Endothelial cell of umbilical vein (primary cell): ENCODE measurements around the gene ACTL8. TPM values are rescaled to one million over a fixed set of nuclear protein-coding genes. Genes with fewer than 3 reads are reported as not detected.

Experiments used
- BruUV-seq: library from RNA; stranded (reverse); fragments of 400-500 nt; replicated peaks from 2 replicates; lab custom pipeline; 2021; lab: Mats Ljungman, UMichigan
- CTCF ChIA-PET: fragments of 300-600, 350-600 bp; sonication (Branson Sonifier 250); formaldehyde crosslinking; loops from one replicate; lab custom pipeline; 2021; ENCODE audit warnings: antibody characterized with exemption, inconsistent platforms; lab: Charles Lee
- POLR2A ChIA-PET: fragments of 300-600, 350-600 bp; sonication (Branson Sonifier 250); formaldehyde crosslinking; loops from one replicate; lab custom pipeline; 2021; ENCODE audit warnings: antibody characterized with exemption, inconsistent platforms; lab: Charles Lee
- DNase-seq: peaks from one replicate; pipeline ENCODE4 v3.0.0-alpha.2; 2011; ENCODE audit warnings: low read depth, low spot score
- FAIRE-seq: peaks from 2 replicates; lab custom pipeline; 2011; peaks lifted over from hg19 to GRCh38; lab: Jason Lieb, UNC
- H2AFZ ChIP-seq: 2 replicates; pipeline ENCODE4 v1.6.0; 2012; ENCODE audit warnings: low read depth, low read length, control low read depth, inconsistent platforms
- H3K27ac ChIP-seq: 2 replicates; pipeline ENCODE4 v1.5.1; 2011; ENCODE audit warnings: low read depth, mild to moderate bottlenecking, control low read depth, low read length, moderate library complexity; ENCODE audit not compliant: insufficient read depth
- H3K27me3 ChIP-seq, 2 experiments: 2 replicates each; pipeline versions ENCODE4 v1.6.0 to v1.6.1; 2011; ENCODE audit warnings: low read length in 2 of 2, mixed read lengths in 1 of 2; ENCODE audit not compliant: control insufficient read depth in 2 of 2, insufficient read depth in 2 of 2
- H3K36me3 ChIP-seq, 2 experiments: 2 replicates in 1 of 2; 3 replicates in 1 of 2; pipeline ENCODE4 v1.5.1; 2011; ENCODE audit warnings: low read length in 2 of 2, mild to moderate bottlenecking in 1 of 2, moderate library complexity in 1 of 2; ENCODE audit not compliant: control insufficient read depth in 2 of 2, insufficient read depth in 2 of 2; ENCODE audit errors: extremely low read depth in 1 of 2
- H3K4me1 ChIP-seq: 3 replicates; pipeline ENCODE4 v1.5.1; 2011; ENCODE audit warnings: mild to moderate bottlenecking, low read length; ENCODE audit not compliant: control insufficient read depth, insufficient read depth; ENCODE audit errors: extremely low read depth
- H3K4me2 ChIP-seq: 2 replicates; pipeline ENCODE4 v1.6.1; 2011; ENCODE audit warnings: low read length, control low read depth, mixed read lengths; ENCODE audit not compliant: insufficient read depth
- H3K4me3 ChIP-seq, 3 experiments: fragments of 200-600 bp in 1 of 3; sonication (generic), shearing (Covaris generic) in 1 of 3; replicated peaks in 1 of 3; 2 replicates each; pipeline ENCODE4 v1.5.1; 2011 to 2016; ENCODE audit warnings: control low read depth in 3 of 3, low read length in 3 of 3, mild to moderate bottlenecking in 2 of 3, inconsistent platforms in 1 of 3, low read depth in 1 of 3, moderate library complexity in 1 of 3; ENCODE audit not compliant: insufficient read depth in 1 of 3
- H3K79me2 ChIP-seq: 2 replicates; pipeline ENCODE4 v1.6.0; 2012; ENCODE audit warnings: low read length, inconsistent platforms; ENCODE audit not compliant: control insufficient read depth, insufficient read depth
- H3K9ac ChIP-seq: replicated peaks from 2 replicates; pipeline ENCODE3; 2011; ENCODE audit warnings: low read length, control low read depth; ENCODE audit not compliant: insufficient read depth; ENCODE audit errors: extremely low read depth
- H3K9me1 ChIP-seq: replicated peaks from 3 replicates; pipeline ENCODE4 v1.6.0; 2011; ENCODE audit warnings: mild to moderate bottlenecking, low read length; ENCODE audit not compliant: control insufficient read depth, insufficient read depth; ENCODE audit errors: extremely low read depth
- H3K9me3 ChIP-seq: replicated peaks from 2 replicates; pipeline ENCODE4 v1.5.1; 2012; ENCODE audit warnings: low read length, inconsistent platforms; ENCODE audit not compliant: control insufficient read depth, insufficient read depth
- H4K20me1 ChIP-seq: replicated peaks from 2 replicates; pipeline ENCODE3; 2011; ENCODE audit warnings: mild to moderate bottlenecking, low read length; ENCODE audit not compliant: control insufficient read depth, insufficient read depth; ENCODE audit errors: extremely low read depth
- CTCF ChIP-seq, 2 donors: IDR thresholded peaks; 1 replicate in 1 of 2; 2 replicates in 1 of 2; pipeline ENCODE4 v1.5.1; 2011; ENCODE audit warnings: low read length in 2 of 2, mild to moderate bottlenecking in 2 of 2, moderate library complexity in 2 of 2, control low read depth in 1 of 2, inconsistent platforms in 1 of 2, low read depth in 1 of 2; ENCODE audit not compliant: insufficient read depth in 1 of 2; ENCODE audit errors: extremely low read depth in 1 of 2
- EZH2 ChIP-seq: IDR thresholded peaks from 2 replicates; pipeline ENCODE4 v1.6.1; 2012; ENCODE audit warnings: borderline replicate concordance, low read depth, mild to moderate bottlenecking, moderate library complexity, low read length, inconsistent platforms; ENCODE audit not compliant: severe bottlenecking
- FOS ChIP-seq: IDR thresholded peaks from 2 replicates; pipeline ENCODE4 v1.6.1; 2011; ENCODE audit warnings: mild to moderate bottlenecking, low read length, moderate library complexity, borderline replicate concordance; ENCODE audit not compliant: insufficient read depth
- GATA2 ChIP-seq: IDR thresholded peaks from 2 replicates; pipeline ENCODE4 v1.7.0; 2011; ENCODE audit warnings: low read depth, mild to moderate bottlenecking, moderate library complexity, mixed read lengths, low read length; ENCODE audit not compliant: insufficient read length, insufficient read depth
- JUN ChIP-seq: IDR thresholded peaks from 2 replicates; pipeline ENCODE4 v1.6.1; 2011; ENCODE audit warnings: borderline replicate concordance, low read depth; ENCODE audit not compliant: insufficient read length, insufficient read depth
- MAX ChIP-seq: IDR thresholded peaks from 2 replicates; pipeline ENCODE4 v1.6.1; 2011; ENCODE audit not compliant: insufficient read depth, insufficient read length
- MYC ChIP-seq: IDR thresholded peaks from one replicate; pipeline ENCODE4 v1.6.1; 2011; ENCODE audit warnings: mild to moderate bottlenecking, low read depth, low read length
- POLR2A ChIP-seq: IDR thresholded peaks from 2 replicates; pipeline ENCODE4 v1.6.1; 2012; ENCODE audit warnings: low read depth, mild to moderate bottlenecking, control low read depth, low read length
- POLR2AphosphoS5 ChIP-seq: IDR thresholded peaks from 2 replicates; pipeline ENCODE4 v1.6.1; 2012; ENCODE audit warnings: low read depth, mild to moderate bottlenecking, control low read depth, low read length, moderate library complexity; ENCODE audit not compliant: insufficient read depth
- dilution Hi-C: fragments of 300-500 bp; cut with MboI; formaldehyde crosslinking; loops from one replicate; pipeline ENCODE4 v1.15.0; 2019; ENCODE audit warnings: low sequenced_read_pairs; ENCODE audit not compliant: extremely low pct_ligation_motif_present
- intact Hi-C: fragments of 100-400 bp; cut with micrococcal nuclease; formaldehyde crosslinking; loops from one replicate; pipeline ENCODE4 v1.10.0; 2022
- polyA plus RNA-seq, 4 experiments: library from polyadenylated mRNA; depleted of rRNA in 3 of 4; stranded (reverse) in 3 of 4; unstranded in 1 of 4; fragments of >200 nt; gene quantifications; 2 replicates each; pipeline versions ENCODE4 v1.2.1 to v1.2.3, GENCODE V29; 2011 to 2012; ENCODE audit warnings: missing spikeins in 1 of 4
- total RNA-seq: library from RNA; stranded (reverse); gene quantifications from 2 replicates; pipeline ENCODE4 v1.2.3, GENCODE V29; 2021

ACTL8 gene
- total and polyA plus RNA-seq, 2 donors (not counting 3 experiments of a cell fraction or from before 2014, with no cell fraction given) = not detected

GRCh38 chr1:17867470-17867869 is 112.3 kb downstream of the ACTL8 start:
- H3K9me1 ChIP-seq = no peaks in the 10 kb centered on the region
- dilution Hi-C loops = no loop called here
- intact Hi-C loops = no loop called here
- DNase-seq (no peak), FAIRE-seq (no peak)
- H4K20me1 ChIP-seq = no peaks in the 10 kb centered on the region
- H3K9me3 ChIP-seq = peaks cover 2% of the 10 kb centered on the region
- TF ChIP-seq GATA2 = no peak
- no peak for TF ChIP-seq MYC
- TF ChIP-seq JUN = no peak
- H3K4me3 ChIP-seq = no peak overlapping the region
- H3K27ac ChIP-seq = no peak overlapping the region
- H3K4me2 ChIP-seq = no peak overlapping the region
- H3K36me3 ChIP-seq = no peaks in the 10 kb centered on the region
- H3K4me1 ChIP-seq = no peaks in the 10 kb centered on the region
- POLR2A ChIA-PET = no interaction called here
- no peak overlapping the region for H2AFZ ChIP-seq
- CTCF ChIA-PET = no interaction called here
- H3K27me3 ChIP-seq = no peaks in the 10 kb centered on the region
- no TSS peak for BruUV-seq
- no peaks in the 10 kb centered on the region for H3K79me2 ChIP-seq
- H3K9ac ChIP-seq = no peak overlapping the region

GRCh38 chr1:17869815-17870214 is 114.7 kb downstream of the ACTL8 start:
- ChIA-PET POLR2A (no interaction called here), CTCF (no interaction called here)
- H3K4me3 ChIP-seq = no peak overlapping the region
- no peak for FAIRE-seq
- no peaks in the 10 kb centered on the region for H3K4me1 ChIP-seq
- no peak overlapping the region for H3K27ac ChIP-seq
- no TSS peak for BruUV-seq
- H3K79me2 ChIP-seq = no peaks in the 10 kb centered on the region
- no peaks in the 10 kb centered on the region for H3K27me3 ChIP-seq
- H3K36me3 ChIP-seq = no peaks in the 10 kb centered on the region
- no peaks in the 10 kb centered on the region for H4K20me1 ChIP-seq
- H3K9ac ChIP-seq = no peak overlapping the region
- H2AFZ ChIP-seq = no peak overlapping the region
- TF ChIP-seq MAX (no peak), CTCF (IDR thresholded peaks at IDR 0.05; ENCODE audit: extremely low read depth in 1 of 2, insufficient read depth in 1 of 2, low read depth in 1 of 2, low read length in 2 of 2) (no peak), JUN (no peak), EZH2 (no peak), FOS (no peak), GATA2 (no peak), MYC (no peak), POLR2A (no peak), POLR2AphosphoS5 (no peak)
- dilution Hi-C loops (no loop called here), intact Hi-C loops (no loop called here)
- no peaks in the 10 kb centered on the region for H3K9me1 ChIP-seq
- no peak overlapping the region for H3K4me2 ChIP-seq
- no peak for DNase-seq
- peaks cover 2% of the 10 kb centered on the region for H3K9me3 ChIP-seq
